Peyer's patch (tissue), 4 donors: ENCODE data around the gene FBXW5. TPM values are rescaled to one million over a fixed set of nuclear protein-coding genes. Genes with fewer than 3 reads are reported as not detected.

ENCODE experiments used
- DNase-seq, 3 donors: peaks; one replicate each; pipeline ENCODE4 v3.0.0-alpha.2; 2017 to 2019
- H3K27ac ChIP-seq, 4 donors: fragments of 200-600 bp; sonication (generic); one replicate each; pipeline ENCODE4 v1.5.1; 2016 to 2019
- H3K27me3 ChIP-seq, 2 donors: fragments of 200-600 bp; sonication (generic); one replicate each; pipeline ENCODE4 v1.5.1; 2019
- H3K36me3 ChIP-seq, 3 donors: fragments of 200-600 bp; sonication (generic); one replicate each; pipeline ENCODE4 v1.5.1; 2016 to 2019
- H3K4me1 ChIP-seq, 4 donors: fragments of 200-600 bp; sonication (generic); one replicate each; pipeline ENCODE4 v1.5.1; 2016 to 2019
- H3K4me3 ChIP-seq, 4 donors: fragments of 200-600 bp; sonication (generic); 1 replicate in 3 of 4; 2 replicates in 1 of 4; pipeline ENCODE4 v1.5.1; 2016 to 2019; ENCODE audit warnings: mild to moderate bottlenecking in 1 of 4
- H3K9me3 ChIP-seq, 4 donors: fragments of 200-600 bp; sonication (generic); one replicate each; pipeline ENCODE4 v1.5.1; 2016 to 2019; ENCODE audit warnings: mild to moderate bottlenecking in 1 of 4
- POLR2A ChIP-seq, 2 donors: fragments of 450-650 bp; IDR thresholded peaks; one replicate each; pipeline ENCODE4 v1.5.1; 2017; ENCODE audit warnings: antibody characterized with exemption in 2 of 2, mild to moderate bottlenecking in 2 of 2, moderate library complexity in 2 of 2
- total RNA-seq, 4 donors: library from RNA; depleted of rRNA; stranded (reverse); fragments of >200 nt; gene quantifications; one replicate each; pipeline ENCODE4 v1.1.0, GENCODE V29; 2016
- TF ChIP-seq, protein P1 (sequence below), 6 experiments: fragments of 450-650 bp in 4 of 6; fragments of 200-600 bp in 2 of 6; sonication (generic) in 1 of 6; IDR thresholded peaks; one replicate each; pipeline ENCODE4 v1.5.1; 2017 to 2019; ENCODE audit warnings: antibody characterized with exemption in 6 of 6, mild to moderate bottlenecking in 3 of 6, moderate library complexity in 1 of 6

Gene FBXW5
- total RNA-seq, 4 donors from 2014 or later = 247 to 470 (median 336) TPM

DNA sequence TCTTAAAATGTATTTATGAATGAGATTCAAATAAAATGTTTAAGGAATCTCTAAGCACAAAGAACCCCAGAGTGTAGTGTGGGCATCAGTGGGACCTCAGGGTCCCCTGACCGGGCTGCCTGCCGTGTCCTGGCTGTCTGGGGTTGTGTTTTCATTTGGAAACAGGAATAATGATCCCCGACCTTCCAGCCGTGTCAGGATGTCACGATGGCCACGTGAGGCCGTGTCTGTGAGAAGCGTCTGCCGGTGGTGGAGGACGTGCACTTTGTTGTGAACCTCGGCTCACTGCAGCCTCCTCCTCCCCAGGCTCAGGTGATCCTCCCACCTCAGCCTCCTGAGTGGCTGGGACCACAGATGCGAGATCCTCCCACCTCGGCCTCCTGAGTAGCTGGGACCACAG is 53.9 kb downstream of the FBXW5 start:
- H3K27ac ChIP-seq = no peak overlapping the region
- DNase-seq = peak in 1 of 3 donors; percentile 23
- peaks cover 0 to 11% (median 3%) of the 10 kb centered on the region in 4 donors for H3K4me1 ChIP-seq
- H3K4me3 ChIP-seq = no peak overlapping the region
- H3K9me3 ChIP-seq = no peaks in the 10 kb centered on the region
- TF ChIP-seq POLR2A (IDR thresholded peaks at IDR 0.05) = no peak
- TF ChIP-seq, protein P1, sequence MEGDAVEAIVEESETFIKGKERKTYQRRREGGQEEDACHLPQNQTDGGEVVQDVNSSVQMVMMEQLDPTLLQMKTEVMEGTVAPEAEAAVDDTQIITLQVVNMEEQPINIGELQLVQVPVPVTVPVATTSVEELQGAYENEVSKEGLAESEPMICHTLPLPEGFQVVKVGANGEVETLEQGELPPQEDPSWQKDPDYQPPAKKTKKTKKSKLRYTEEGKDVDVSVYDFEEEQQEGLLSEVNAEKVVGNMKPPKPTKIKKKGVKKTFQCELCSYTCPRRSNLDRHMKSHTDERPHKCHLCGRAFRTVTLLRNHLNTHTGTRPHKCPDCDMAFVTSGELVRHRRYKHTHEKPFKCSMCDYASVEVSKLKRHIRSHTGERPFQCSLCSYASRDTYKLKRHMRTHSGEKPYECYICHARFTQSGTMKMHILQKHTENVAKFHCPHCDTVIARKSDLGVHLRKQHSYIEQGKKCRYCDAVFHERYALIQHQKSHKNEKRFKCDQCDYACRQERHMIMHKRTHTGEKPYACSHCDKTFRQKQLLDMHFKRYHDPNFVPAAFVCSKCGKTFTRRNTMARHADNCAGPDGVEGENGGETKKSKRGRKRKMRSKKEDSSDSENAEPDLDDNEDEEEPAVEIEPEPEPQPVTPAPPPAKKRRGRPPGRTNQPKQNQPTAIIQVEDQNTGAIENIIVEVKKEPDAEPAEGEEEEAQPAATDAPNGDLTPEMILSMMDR (IDR thresholded peaks at IDR 0.05) = no peak
- H3K36me3 ChIP-seq = peaks cover 0 to 8% (median 0%) of the 10 kb centered on the region in 3 donors
- H3K27me3 ChIP-seq = no peaks in the 10 kb centered on the region

Other genes with a start within 250 kb of the FBXW5 start
- gene DIPK1B, start 232.2 kb downstream of the FBXW5 start, total RNA-seq = 1 to 10 TPM in 3 of 4 donors, under 1 TPM in 1; 0.70 to 5.8 (median 2.6) TPM
- gene LCN10, start 201.8 kb downstream of the FBXW5 start, total RNA-seq = 10 to 100 TPM in 1 of 4 donors, 1 to 10 TPM in 3; 1.1 to 28.1 (median 4.4) TPM
- 10 to 100 TPM in 1 of 4 donors, 1 to 10 TPM in 3; 4.7 to 17.3 (median 5.6) TPM for gene LCN6, start 196.2 kb downstream of the FBXW5 start, total RNA-seq
- gene LCN8, start 186.5 kb downstream of the FBXW5 start, total RNA-seq = not detected
- 1 to 10 TPM in 2 of 4 donors, not detected in 2; 1.5 to 9.3 TPM for gene LCN15, start 180.2 kb downstream of the FBXW5 start, total RNA-seq
- 100 to 1,000 TPM in 3 of 4 donors, 10 to 100 TPM in 1; 52.0 to 240 (median 187) TPM for gene TMEM141, start 153.4 kb downstream of the FBXW5 start, total RNA-seq
- 10 to 100 TPM; 16.6 to 69.9 (median 46.0) TPM for gene CCDC183, start 148.4 kb downstream of the FBXW5 start, total RNA-seq
- gene RABL6, start 136.8 kb downstream of the FBXW5 start, total RNA-seq = 100 to 1,000 TPM in 3 of 4 donors, 10 to 100 TPM in 1; 98.4 to 187 (median 134) TPM
- 10 to 100 TPM in 2 of 4 donors, 1 to 10 TPM in 2; 4.1 to 17.4 (median 9.2) TPM for gene AJM1, start 102.3 kb downstream of the FBXW5 start, total RNA-seq
- 100 to 1,000 TPM in 2 of 4 donors, 10 to 100 TPM in 2; 66.0 to 120 (median 96.5) TPM for gene PHPT1, start 95.3 kb downstream of the FBXW5 start, total RNA-seq
- gene MAMDC4, start 92.4 kb downstream of the FBXW5 start, total RNA-seq = 10 to 100 TPM; 30.8 to 50.4 (median 41.4) TPM
- gene EDF1, start 78.4 kb downstream of the FBXW5 start, total RNA-seq = 100 to 1,000 TPM; 299 to 676 (median 475) TPM
- 10 to 100 TPM; 17.5 to 75.1 (median 22.2) TPM for gene TRAF2, start 58.2 kb downstream of the FBXW5 start, total RNA-seq
- 100 to 1,000 TPM in 1 of 4 donors, 10 to 100 TPM in 2, not detected in 1; 24.9 to 148 (median 66.2) TPM for gene C8G, start 505 bp upstream of the FBXW5 start, total RNA-seq
- 1 to 10 TPM in 3 of 4 donors, not detected in 1; 1.8 to 8.7 (median 7.9) TPM for gene LCN12, start 7.5 kb upstream of the FBXW5 start, total RNA-seq
- gene PTGDS, start 32.8 kb upstream of the FBXW5 start, total RNA-seq = 10 to 100 TPM in 2 of 4 donors, 1 to 10 TPM in 2; 1.2 to 21.5 (median 7.8) TPM
- gene LCNL1, start 38.3 kb upstream of the FBXW5 start, total RNA-seq = under 1 TPM in 2 of 4 donors, not detected in 2; 0.28 to 0.83 TPM
- 10 to 100 TPM; 52.3 to 92.4 (median 63.0) TPM for gene PAXX, start 47.7 kb upstream of the FBXW5 start, total RNA-seq
- gene CLIC3, start 51.8 kb upstream of the FBXW5 start, total RNA-seq = 1 to 10 TPM in 1 of 4 donors, not detected in 3; 3.3 TPM
- gene ABCA2, start 83.5 kb upstream of the FBXW5 start, total RNA-seq = 10 to 100 TPM; 46.4 to 69.0 (median 49.0) TPM
- gene FUT7, start 87.3 kb upstream of the FBXW5 start, total RNA-seq = not detected
- 100 to 1,000 TPM in 2 of 4 donors, 10 to 100 TPM in 2; 54.2 to 106 (median 83.8) TPM for gene NPDC1, start 101.4 kb upstream of the FBXW5 start, total RNA-seq
- 10 to 100 TPM in 3 of 4 donors, 1 to 10 TPM in 1; 5.0 to 53.8 (median 28.9) TPM for gene ENTPD2, start 109.3 kb upstream of the FBXW5 start, total RNA-seq
- gene SAPCD2, start 125.8 kb upstream of the FBXW5 start, total RNA-seq = 10 to 100 TPM in 1 of 4 donors, 1 to 10 TPM in 3; 5.6 to 12.4 (median 7.9) TPM
- gene UAP1L1, start 132.8 kb upstream of the FBXW5 start, total RNA-seq = 10 to 100 TPM in 1 of 4 donors, 1 to 10 TPM in 3; 4.9 to 15.7 (median 6.6) TPM
- 10 to 100 TPM; 42.7 to 74.7 (median 61.0) TPM for gene MAN1B1, start 142.2 kb upstream of the FBXW5 start, total RNA-seq
- 100 to 1,000 TPM in 1 of 4 donors, 10 to 100 TPM in 3; 44.7 to 177 (median 76.7) TPM for gene DPP7, start 170.0 kb upstream of the FBXW5 start, total RNA-seq
- not detected for gene GRIN1, start 194.4 kb upstream of the FBXW5 start, total RNA-seq
- 10 to 100 TPM; 14.5 to 45.7 (median 34.1) TPM for gene LRRC26, start 225.3 kb upstream of the FBXW5 start, total RNA-seq
- not detected for gene TMEM210, start 227.3 kb upstream of the FBXW5 start, total RNA-seq
- 100 to 1,000 TPM in 2 of 4 donors, 10 to 100 TPM in 2; 37.7 to 118 (median 78.7) TPM for gene ANAPC2, start 243.8 kb upstream of the FBXW5 start, total RNA-seq
- 10 to 100 TPM; 58.6 to 82.0 (median 71.6) TPM for gene SSNA1, start 243.9 kb upstream of the FBXW5 start, total RNA-seq